Esophagus squamous epithelium (tissue), 5 donors: ENCODE results near the gene RC3H2. TPM values are rescaled to one million over a fixed set of nuclear protein-coding genes. Genes with fewer than 3 reads are reported as not detected.
"Not testable (repeated sequence)": the region's sequence is repeated elsewhere in the genome, so short reads cannot be mapped to it uniquely, and the experiment has no call there.

ENCODE experiments used
- DNase-seq: peaks from one replicate; lab custom pipeline; 2025; lab: John Stamatoyannopoulos, UW
- H3K27ac ChIP-seq, 4 donors: fragments of 200-600 bp; sonication (generic); one replicate each; pipeline ENCODE4 v1.5.1; 2016 to 2019; ENCODE audit warnings: mild to moderate bottlenecking in 1 of 4
- H3K27me3 ChIP-seq, 4 donors: fragments of 200-600 bp; sonication (generic); 1 replicate in 3 of 4; 2 replicates in 1 of 4; pipeline versions ENCODE4 v1.5.1 to v1.6.0; 2017 to 2021; ENCODE audit warnings: antibody characterized with exemption in 1 of 4
- H3K36me3 ChIP-seq, 3 donors: fragments of 200-600 bp; sonication (generic); one replicate each; pipeline ENCODE4 v1.5.1; 2016 to 2019
- H3K4me1 ChIP-seq, 3 donors: fragments of 200-600 bp; sonication (generic); one replicate each; pipeline ENCODE4 v1.5.1; 2017 to 2019
- H3K4me3 ChIP-seq, 4 donors: fragments of 200-600 bp; sonication (generic); 1 replicate in 3 of 4; 2 replicates in 1 of 4; pipeline ENCODE4 v1.5.1; 2016 to 2019; ENCODE audit warnings: mild to moderate bottlenecking in 2 of 4, moderate library complexity in 1 of 4
- H3K9me3 ChIP-seq, 3 donors: fragments of 200-600 bp; sonication (generic); one replicate each; pipeline ENCODE4 v1.5.1; 2016 to 2019
- POLR2A ChIP-seq, 4 donors: fragments of 450-650 bp; IDR thresholded peaks; one replicate each; pipeline ENCODE4 v1.6.1; 2017; ENCODE audit warnings: antibody characterized with exemption in 4 of 4, mild to moderate bottlenecking in 4 of 4, moderate library complexity in 3 of 4
- WGBS, 2 donors: methylation state at CpG; one replicate each; pipeline ENCODE4 v1.1.5; 2018; 5-methylcytosine and 5-hydroxymethylcytosine counted together
- intact Hi-C: fragments of 100-400 bp; cut with DNase I; formaldehyde crosslinking; loops from one replicate; pipeline ENCODE4 v1.15.0; 2022
- total RNA-seq, 4 donors: library from RNA; depleted of rRNA; stranded (reverse); fragments of >200 nt; gene quantifications; one replicate each; pipeline ENCODE4 v1.1.0, GENCODE V29; 2016
- TF ChIP-seq, protein P1 (sequence below), 6 experiments: fragments of 450-650 bp in 4 of 6; fragments of 200-600 bp in 2 of 6; sonication (generic) in 2 of 6; IDR thresholded peaks; one replicate each; pipeline ENCODE4 v1.5.1; 2016 to 2019; ENCODE audit warnings: antibody characterized with exemption in 6 of 6, mild to moderate bottlenecking in 4 of 6, moderate library complexity in 4 of 6
- donor health status: DM: yes; HTN: yes; CAD: no.

Gene RC3H2
- total RNA-seq, 4 donors from 2014 or later = 24.6 to 46.3 (median 30.2) TPM

GRCh38 chr9:122845116-122845515 is 60.0 kb downstream of the RC3H2 start:
- H3K4me3 ChIP-seq = no peak overlapping the region
- no peaks in the 10 kb centered on the region for H3K9me3 ChIP-seq
- no peak for DNase-seq
- no peak for TF ChIP-seq POLR2A (IDR thresholded peaks at IDR 0.05)
- TF ChIP-seq, protein P1, sequence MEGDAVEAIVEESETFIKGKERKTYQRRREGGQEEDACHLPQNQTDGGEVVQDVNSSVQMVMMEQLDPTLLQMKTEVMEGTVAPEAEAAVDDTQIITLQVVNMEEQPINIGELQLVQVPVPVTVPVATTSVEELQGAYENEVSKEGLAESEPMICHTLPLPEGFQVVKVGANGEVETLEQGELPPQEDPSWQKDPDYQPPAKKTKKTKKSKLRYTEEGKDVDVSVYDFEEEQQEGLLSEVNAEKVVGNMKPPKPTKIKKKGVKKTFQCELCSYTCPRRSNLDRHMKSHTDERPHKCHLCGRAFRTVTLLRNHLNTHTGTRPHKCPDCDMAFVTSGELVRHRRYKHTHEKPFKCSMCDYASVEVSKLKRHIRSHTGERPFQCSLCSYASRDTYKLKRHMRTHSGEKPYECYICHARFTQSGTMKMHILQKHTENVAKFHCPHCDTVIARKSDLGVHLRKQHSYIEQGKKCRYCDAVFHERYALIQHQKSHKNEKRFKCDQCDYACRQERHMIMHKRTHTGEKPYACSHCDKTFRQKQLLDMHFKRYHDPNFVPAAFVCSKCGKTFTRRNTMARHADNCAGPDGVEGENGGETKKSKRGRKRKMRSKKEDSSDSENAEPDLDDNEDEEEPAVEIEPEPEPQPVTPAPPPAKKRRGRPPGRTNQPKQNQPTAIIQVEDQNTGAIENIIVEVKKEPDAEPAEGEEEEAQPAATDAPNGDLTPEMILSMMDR (IDR thresholded peaks at IDR 0.05) = no peak
- H3K27ac ChIP-seq = no peak overlapping the region
- intact Hi-C loops = no loop called here
- H3K27me3 ChIP-seq = no peaks in the 10 kb centered on the region
- WGBS, 2 donors = 81 to 86% methylated on average over 3 of the region's 3 CpGs
- H3K4me1 ChIP-seq = no peaks in the 10 kb centered on the region
- H3K36me3 ChIP-seq = peaks cover 0 to 51% (median 6%) of the 10 kb centered on the region in 3 donors

GRCh38 chr9:122844137-122844536 is 61.0 kb downstream of the RC3H2 start:
- intact Hi-C loops = no loop called here
- TF ChIP-seq, protein P1 (IDR thresholded peaks at IDR 0.05) = no peak
- TF ChIP-seq POLR2A (IDR thresholded peaks at IDR 0.05) = no peak

DNA sequence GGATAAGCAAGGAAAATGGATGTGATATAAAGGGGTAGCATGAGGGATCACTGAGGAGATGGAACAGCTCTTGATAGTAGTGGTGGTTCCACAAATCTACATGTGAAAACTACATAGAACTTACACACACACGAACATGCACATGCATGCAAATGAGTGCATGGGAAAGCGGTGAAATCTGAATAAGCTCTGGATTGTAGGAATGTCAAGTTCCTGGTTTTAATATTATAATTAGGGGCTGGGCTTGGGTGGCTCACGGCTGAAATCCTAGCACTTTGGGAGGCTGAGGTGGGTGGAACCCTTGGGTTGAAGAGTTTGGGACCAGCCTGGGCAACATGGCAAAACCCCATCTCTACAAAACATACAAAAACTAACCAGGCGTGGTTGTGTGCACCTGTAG is 63.7 kb downstream of the RC3H2 start:
- Histone ChIP-seq H3K27me3 (no peaks in the 10 kb centered on the region), H3K36me3 (peaks cover 0 to 15% (median 0%) of the 10 kb centered on the region in 3 donors), H3K4me1 (no peaks in the 10 kb centered on the region), H3K27ac (no peak overlapping the region), H3K9me3 (no peaks in the 10 kb centered on the region), H3K4me3 (no peak overlapping the region)
- TF ChIP-seq, protein P1 (IDR thresholded peaks at IDR 0.05) = no peak
- TF ChIP-seq POLR2A (IDR thresholded peaks at IDR 0.05) = no peak
- intact Hi-C loops = no loop called here
- 61 to 73% methylated on average over 4 of the region's 4 CpGs for WGBS, 2 donors
- no peak for DNase-seq

More at GRCh38 chr9:122844137-122844536, 61.0 kb downstream of the RC3H2 start:
- no peak for DNase-seq
- WGBS, 2 donors = 86 to 95% methylated on average over 1 of the region's 1 CpG
- no peak overlapping the region for H3K27ac ChIP-seq
- no peaks in the 10 kb centered on the region for H3K4me1 ChIP-seq
- no peaks in the 10 kb centered on the region for H3K9me3 ChIP-seq
- H3K27me3 ChIP-seq = no peaks in the 10 kb centered on the region
- H3K4me3 ChIP-seq = no peak overlapping the region
- peaks cover 0 to 41% (median 0%) of the 10 kb centered on the region in 3 donors for H3K36me3 ChIP-seq

DNA sequence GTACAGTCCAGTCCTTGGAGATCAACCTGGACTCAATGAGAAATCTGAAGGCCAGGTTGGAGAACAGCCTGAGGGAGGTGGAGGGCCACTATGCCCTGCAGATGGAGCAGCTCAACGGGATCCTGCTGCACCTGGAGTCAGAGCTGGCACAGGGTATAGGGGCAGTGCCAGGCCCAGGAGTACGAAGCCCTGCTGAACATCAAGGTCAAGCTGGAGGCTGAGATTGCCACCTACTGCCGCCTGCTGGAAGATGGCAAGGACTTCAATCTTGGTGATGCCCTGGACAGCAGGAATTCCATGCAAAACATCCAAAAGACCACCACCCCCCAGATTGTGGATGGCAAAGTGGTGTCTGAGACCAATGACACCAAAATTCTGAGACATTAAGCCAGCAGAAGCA is 66.7 kb downstream of the RC3H2 start:
- H3K36me3 ChIP-seq, H3K27ac ChIP-seq, H3K27me3 ChIP-seq, H3K9me3 ChIP-seq, H3K4me3 ChIP-seq, DNase-seq, intact Hi-C loops: not testable (repeated sequence)
- H3K4me1 ChIP-seq = peaks cover 0 to 10% (median 0%) of the 10 kb centered on the region in 3 donors
- WGBS, 2 donors = 80 to 86% methylated on average over 1 of the region's 3 CpGs

- H3K4me1 ChIP-seq = peaks cover 0 to 10% (median 0%) of the 10 kb centered on the region in 3 donors
- no peaks in the 10 kb centered on the region for H3K9me3 ChIP-seq
- WGBS, 2 donors = 94 to 99% methylated on average over 8 to 9 of the region's 14 CpGs
- intact Hi-C loops = no loop called here
- H3K4me3 ChIP-seq = no peak overlapping the region
- DNase-seq = no peak
- no peak overlapping the region for H3K27ac ChIP-seq
- H3K27me3 ChIP-seq = no peaks in the 10 kb centered on the region
- TF ChIP-seq, protein P1 (IDR thresholded peaks at IDR 0.05) = no peak
- no peak for TF ChIP-seq POLR2A (IDR thresholded peaks at IDR 0.05)
- H3K36me3 ChIP-seq = no peaks in the 10 kb centered on the region
These were observed 67.8 kb downstream of the RC3H2 start for GRCh38 chr9:122837266-122837850.
